OCI-LY1 (cell line): ENCODE measurements around the gene TENM4.

Experiments used
- H2AFZ ChIP-seq: fragments of 200-600 bp; sonication (generic), shearing (Covaris generic); 2 replicates; pipeline ENCODE4 v1.6.0; 2014; ENCODE audit warnings: antibody characterized with exemption, mild to moderate bottlenecking, low read length
- H3F3A ChIP-seq: fragments of 200-600 bp; sonication (generic), shearing (Covaris generic); 2 replicates; pipeline ENCODE4 v1.6.0; 2014; ENCODE audit warnings: mild to moderate bottlenecking, antibody characterized with exemption, low read length, moderate library complexity; ENCODE audit not compliant: insufficient read depth
- H3K27ac ChIP-seq: fragments of 200-600 bp; sonication (generic); 2 replicates; pipeline ENCODE4 v1.5.1; 2014; ENCODE audit warnings: low read length, mixed run types, mild to moderate bottlenecking, low read depth; ENCODE audit not compliant: poor library complexity, severe bottlenecking
- H3K27me3 ChIP-seq: fragments of 200-600 bp; sonication (generic); 2 replicates; pipeline ENCODE4 v1.6.0; 2014; ENCODE audit warnings: antibody characterized with exemption, mild to moderate bottlenecking, low read length, moderate library complexity; ENCODE audit not compliant: insufficient read depth
- H3K36me3 ChIP-seq: fragments of 200-600 bp; sonication (generic); 2 replicates; pipeline ENCODE4 v1.6.1; 2014; ENCODE audit warnings: mild to moderate bottlenecking, antibody characterized with exemption, low read length, moderate library complexity, mixed read lengths; ENCODE audit not compliant: insufficient read depth
- H3K4me1 ChIP-seq: fragments of 200-600 bp; sonication (generic); 2 replicates; pipeline ENCODE4 v1.5.1; 2014; ENCODE audit warnings: mild to moderate bottlenecking, low read length, moderate library complexity; ENCODE audit not compliant: insufficient read depth, severe bottlenecking
- H3K4me2 ChIP-seq: fragments of 200-600 bp; sonication (generic), shearing (Covaris generic); 2 replicates; pipeline ENCODE4 v1.6.1; 2014; ENCODE audit warnings: low read length
- H3K4me3 ChIP-seq: fragments of 200-600 bp; sonication (generic); 2 replicates; pipeline ENCODE4 v1.5.1; 2014; ENCODE audit warnings: low read length, low read depth, mild to moderate bottlenecking, mixed read lengths; ENCODE audit not compliant: poor library complexity, severe bottlenecking
- H3K79me2 ChIP-seq: fragments of 200-600 bp; shearing (Covaris generic); 2 replicates; pipeline ENCODE4 v1.6.1; 2016; ENCODE audit warnings: mixed run types, low read length, mixed read lengths; ENCODE audit not compliant: insufficient read depth
- H3K9ac ChIP-seq: fragments of 200-600 bp; sonication (generic), shearing (Covaris generic); 2 replicates; pipeline ENCODE4 v1.6.1; 2014; ENCODE audit warnings: mild to moderate bottlenecking, low read length, mixed read lengths
- H3K9me2 ChIP-seq: fragments of 200-600 bp; sonication (generic), shearing (Covaris generic); 2 replicates; pipeline ENCODE4 v1.6.1; 2014; ENCODE audit warnings: low read depth, mild to moderate bottlenecking, low read length, mixed read lengths
- H3K9me3 ChIP-seq: fragments of 200-600 bp; shearing (Covaris generic); 2 replicates; pipeline ENCODE4 v1.6.1; 2014; ENCODE audit warnings: low read length, mixed read lengths
- H4K20me1 ChIP-seq: fragments of 200-600 bp; sonication (generic), shearing (Covaris generic); 2 replicates; pipeline ENCODE4 v1.6.0; 2016; ENCODE audit warnings: mild to moderate bottlenecking, low read length; ENCODE audit not compliant: insufficient read depth
- EZH2 ChIP-seq: fragments of 200-600 bp; sonication (generic), shearing (Covaris generic); IDR thresholded peaks from 2 replicates; pipeline ENCODE4 v1.8.0; 2017; ENCODE audit warnings: borderline replicate concordance, mixed run types, mild to moderate bottlenecking, antibody characterized with exemption, low read length, moderate library complexity, mixed read lengths
- TF ChIP-seq, protein P1 (sequence below): fragments of 200-600 bp; sonication (generic), shearing (Covaris generic); IDR thresholded peaks from 2 replicates; pipeline ENCODE4 v1.5.1; 2017; ENCODE audit warnings: mild to moderate bottlenecking, antibody characterized with exemption, low read length, moderate library complexity, mixed read lengths

TENM4 gene

DNA sequence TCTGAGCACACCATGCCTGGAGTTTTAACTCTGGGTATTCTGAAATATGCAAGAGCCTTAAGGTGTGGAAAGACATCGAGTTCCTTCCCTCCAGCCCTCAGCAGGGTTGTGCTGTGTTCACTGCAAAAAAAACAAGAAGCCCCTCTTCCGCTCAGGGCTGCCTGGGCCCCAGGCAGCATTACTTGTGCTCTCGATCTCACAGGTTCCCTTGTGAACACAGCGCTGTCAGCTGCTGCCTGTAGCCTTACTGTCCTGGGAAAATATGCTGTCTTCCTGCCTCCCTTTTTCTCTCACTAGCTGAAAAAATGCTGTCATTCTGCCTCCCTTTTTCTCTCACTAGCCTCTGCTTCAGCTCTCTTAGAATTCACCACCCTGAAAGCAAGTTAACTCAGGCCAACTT, 15.7 kb upstream of the TENM4 start:
- H3K4me2 ChIP-seq = no peak overlapping the region
- H3K4me1 ChIP-seq = no peaks in the 10 kb centered on the region
- H3K9me3 ChIP-seq = no peaks in the 10 kb centered on the region
- H3F3A ChIP-seq = no peaks in the 10 kb centered on the region
- no peaks in the 10 kb centered on the region for H3K79me2 ChIP-seq
- H4K20me1 ChIP-seq = no peaks in the 10 kb centered on the region
- H2AFZ ChIP-seq = no peak overlapping the region
- H3K9me2 ChIP-seq = no peaks in the 10 kb centered on the region
- no peak overlapping the region for H3K27ac ChIP-seq
- no peaks in the 10 kb centered on the region for H3K27me3 ChIP-seq
- H3K36me3 ChIP-seq = no peaks in the 10 kb centered on the region
- no peak overlapping the region for H3K9ac ChIP-seq
- TF ChIP-seq, protein P1, sequence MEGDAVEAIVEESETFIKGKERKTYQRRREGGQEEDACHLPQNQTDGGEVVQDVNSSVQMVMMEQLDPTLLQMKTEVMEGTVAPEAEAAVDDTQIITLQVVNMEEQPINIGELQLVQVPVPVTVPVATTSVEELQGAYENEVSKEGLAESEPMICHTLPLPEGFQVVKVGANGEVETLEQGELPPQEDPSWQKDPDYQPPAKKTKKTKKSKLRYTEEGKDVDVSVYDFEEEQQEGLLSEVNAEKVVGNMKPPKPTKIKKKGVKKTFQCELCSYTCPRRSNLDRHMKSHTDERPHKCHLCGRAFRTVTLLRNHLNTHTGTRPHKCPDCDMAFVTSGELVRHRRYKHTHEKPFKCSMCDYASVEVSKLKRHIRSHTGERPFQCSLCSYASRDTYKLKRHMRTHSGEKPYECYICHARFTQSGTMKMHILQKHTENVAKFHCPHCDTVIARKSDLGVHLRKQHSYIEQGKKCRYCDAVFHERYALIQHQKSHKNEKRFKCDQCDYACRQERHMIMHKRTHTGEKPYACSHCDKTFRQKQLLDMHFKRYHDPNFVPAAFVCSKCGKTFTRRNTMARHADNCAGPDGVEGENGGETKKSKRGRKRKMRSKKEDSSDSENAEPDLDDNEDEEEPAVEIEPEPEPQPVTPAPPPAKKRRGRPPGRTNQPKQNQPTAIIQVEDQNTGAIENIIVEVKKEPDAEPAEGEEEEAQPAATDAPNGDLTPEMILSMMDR = no peak
- no peak for TF ChIP-seq EZH2
- H3K4me3 ChIP-seq = no peak overlapping the region

DNA sequence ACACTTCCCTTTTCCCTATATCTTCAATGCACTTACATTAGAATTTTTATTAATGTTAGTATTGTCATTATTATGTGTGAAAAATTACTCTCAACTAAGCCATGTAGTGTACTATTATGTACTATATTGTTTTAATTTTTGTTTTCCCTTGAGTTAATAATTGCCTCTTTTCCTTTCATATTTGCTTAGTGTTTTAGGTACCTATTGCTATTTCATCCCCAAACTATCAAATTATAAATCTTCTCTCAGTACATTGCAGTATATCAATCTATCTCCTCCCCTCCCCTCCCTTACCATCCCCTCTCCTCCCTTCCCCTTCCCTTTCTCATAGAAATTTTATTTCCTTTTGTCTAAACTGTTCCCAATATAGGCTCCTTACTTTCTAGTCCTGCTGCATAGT, 12.8 kb upstream of the TENM4 start:
- Histone ChIP-seq H2AFZ (no peak overlapping the region), H3K27me3 (no peaks in the 10 kb centered on the region), H3K4me1 (no peaks in the 10 kb centered on the region), H3K79me2 (no peaks in the 10 kb centered on the region), H3K4me3 (no peak overlapping the region), H3K9ac (no peak overlapping the region), H3K27ac (no peak overlapping the region), H3K9me2 (no peaks in the 10 kb centered on the region), H3K4me2 (no peak overlapping the region), H3K36me3 (no peaks in the 10 kb centered on the region), H4K20me1 (no peaks in the 10 kb centered on the region), H3F3A (no peaks in the 10 kb centered on the region), H3K9me3 (no peaks in the 10 kb centered on the region)
- TF ChIP-seq, protein P1 = no peak
- no peak for TF ChIP-seq EZH2

GRCh38 chr11:79449040-79449439, 8.2 kb upstream of the TENM4 start:
- Histone ChIP-seq H4K20me1 (no peaks in the 10 kb centered on the region), H3K4me2 (no peak overlapping the region), H3K4me1 (no peaks in the 10 kb centered on the region), H3K27ac (no peak overlapping the region), H3K79me2 (no peaks in the 10 kb centered on the region), H3K27me3 (no peaks in the 10 kb centered on the region), H3K36me3 (no peaks in the 10 kb centered on the region), H3F3A (no peaks in the 10 kb centered on the region), H3K9me3 (no peaks in the 10 kb centered on the region), H3K9ac (no peak overlapping the region), H2AFZ (no peak overlapping the region), H3K9me2 (no peaks in the 10 kb centered on the region), H3K4me3 (no peak overlapping the region)
- no peak for TF ChIP-seq EZH2
- TF ChIP-seq, protein P1 = no peak
